NCI-H2107 treated with DMSO at 0.1 percent for 48 hours (cell line): ENCODE measurements around the gene PID1.

Experiments
- DNase-seq: peaks from one replicate; lab custom pipeline; 2025; ENCODE audit not compliant: unreplicated experiment; lab: John Stamatoyannopoulos, UW

The PID1 gene

DNA sequence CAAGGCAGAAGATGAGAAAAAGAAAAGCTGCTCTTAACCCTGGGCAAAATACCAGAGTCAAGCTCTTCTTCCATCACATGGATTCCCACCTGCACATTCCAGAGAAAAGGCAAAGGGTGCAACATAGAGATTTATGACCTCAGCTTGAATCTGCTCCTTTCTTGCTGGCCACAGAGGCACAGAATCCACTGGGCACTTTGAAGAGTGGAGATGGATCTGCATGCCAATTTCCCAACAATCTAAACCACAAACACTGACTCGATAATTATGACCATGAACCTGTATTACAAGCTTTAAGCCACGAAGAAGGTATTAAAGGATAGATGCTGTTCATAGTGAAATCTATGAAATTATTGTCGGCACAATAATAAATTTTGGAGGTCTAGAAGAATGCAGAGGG, 237.3 kb downstream of the PID1 start:
- no peak for DNase-seq

DNA sequence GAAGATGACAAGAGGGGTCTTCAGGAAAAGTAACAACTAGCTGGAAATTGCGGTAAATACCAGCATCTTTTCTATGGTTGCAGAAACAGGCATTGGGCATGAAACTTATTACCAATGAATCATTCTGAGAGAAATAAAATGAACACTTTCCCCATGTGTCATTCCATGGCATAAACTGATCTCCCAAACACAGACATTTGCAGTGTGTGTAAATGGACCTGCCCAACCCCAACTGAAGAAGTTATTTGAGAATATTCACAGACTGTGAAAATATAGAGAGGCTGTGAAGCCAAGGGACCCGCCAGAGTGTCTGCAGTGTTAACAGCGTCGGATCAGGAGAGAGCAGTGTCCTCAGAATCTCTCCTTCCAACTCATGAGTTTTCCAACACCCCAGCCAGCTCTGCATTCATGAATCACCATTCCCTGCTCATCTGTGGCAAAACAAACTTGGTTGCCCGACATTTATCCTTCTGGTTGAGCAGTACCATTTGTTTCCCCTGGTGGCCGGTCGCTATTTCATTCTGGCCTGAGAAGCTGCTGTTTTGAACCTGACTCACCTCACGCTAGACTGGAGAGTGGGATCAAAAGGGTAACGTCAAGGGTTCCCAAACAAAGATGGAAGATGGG, 238.4 kb downstream of the PID1 start:
- no peak for DNase-seq

DNA sequence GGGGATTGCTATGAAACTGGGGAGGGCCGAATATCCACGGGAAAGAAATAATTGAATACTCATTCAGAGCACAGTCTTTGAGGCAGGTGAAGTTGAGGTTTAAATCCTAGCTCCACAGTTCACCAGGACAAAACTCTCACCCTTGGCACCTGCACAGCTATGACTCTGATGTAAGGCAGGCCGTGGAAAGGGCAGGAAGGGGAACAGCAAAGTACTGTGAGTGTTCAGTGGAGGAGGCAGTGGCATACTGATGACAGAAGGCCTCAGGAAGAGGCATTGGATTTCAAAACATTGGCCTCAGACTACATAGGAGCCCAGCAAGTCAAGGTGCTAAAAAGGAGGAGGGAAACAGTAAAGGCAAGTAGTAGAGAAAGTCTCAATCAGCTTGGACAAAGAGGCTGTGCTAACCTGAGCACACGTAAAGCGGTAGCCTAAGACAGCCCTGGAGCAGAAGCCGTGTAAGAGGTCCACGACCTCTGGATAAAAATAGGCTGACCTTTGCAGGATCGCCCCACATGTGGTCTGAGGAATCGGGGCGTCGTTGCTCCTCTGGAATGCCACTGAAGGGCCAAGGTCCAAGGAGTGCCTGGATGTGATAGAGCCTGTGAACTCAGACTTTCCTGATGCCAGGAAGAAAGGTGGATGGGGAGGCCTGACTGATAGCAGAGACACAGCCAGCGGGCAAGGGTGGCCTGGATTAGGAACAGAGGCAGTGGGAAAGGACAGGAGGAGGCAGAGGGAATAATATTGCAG, 243.6 kb downstream of the PID1 start:
- no peak for DNase-seq

DNA sequence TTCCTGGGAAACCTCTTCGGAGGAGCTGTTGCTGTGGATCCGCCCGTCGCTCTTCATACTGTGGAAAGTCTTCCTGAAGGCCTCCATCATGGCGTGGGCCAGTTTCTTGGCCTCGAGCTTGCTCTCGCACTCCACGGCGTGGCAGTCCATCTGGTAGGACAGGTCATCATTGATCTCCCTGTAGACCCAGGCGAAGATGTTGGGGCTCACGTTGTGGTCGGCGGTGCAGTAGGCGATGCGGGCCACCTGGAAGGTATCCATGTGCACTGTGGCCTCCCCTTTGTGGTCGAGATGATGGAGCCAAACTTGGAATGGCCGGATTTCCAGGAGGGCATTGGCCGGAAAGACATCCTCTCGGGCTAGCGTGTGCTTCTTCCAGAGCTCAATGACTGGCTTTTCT, 245.4 kb downstream of the PID1 start:
- DNase-seq: no peak

DNA sequence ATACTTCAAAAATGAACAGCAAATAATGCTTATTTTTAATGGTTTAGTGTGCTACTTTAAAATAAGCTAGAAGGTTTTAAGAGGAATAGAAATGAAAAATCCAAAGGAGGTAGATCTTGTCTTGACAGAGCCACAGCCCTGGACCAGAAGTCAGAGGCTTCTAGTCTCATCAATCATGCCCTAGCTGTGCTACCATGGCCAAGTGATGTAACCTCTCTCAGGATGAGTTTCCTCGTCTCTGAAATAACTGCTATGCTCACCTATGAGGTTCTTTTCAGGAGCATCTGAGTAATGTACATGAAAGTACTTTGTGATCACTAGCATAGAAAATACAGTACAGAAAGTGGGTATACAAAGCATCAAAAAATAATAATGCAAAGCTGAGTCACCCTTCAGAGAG, 248.4 kb downstream of the PID1 start:
- DNase-seq: no peak

DNA sequence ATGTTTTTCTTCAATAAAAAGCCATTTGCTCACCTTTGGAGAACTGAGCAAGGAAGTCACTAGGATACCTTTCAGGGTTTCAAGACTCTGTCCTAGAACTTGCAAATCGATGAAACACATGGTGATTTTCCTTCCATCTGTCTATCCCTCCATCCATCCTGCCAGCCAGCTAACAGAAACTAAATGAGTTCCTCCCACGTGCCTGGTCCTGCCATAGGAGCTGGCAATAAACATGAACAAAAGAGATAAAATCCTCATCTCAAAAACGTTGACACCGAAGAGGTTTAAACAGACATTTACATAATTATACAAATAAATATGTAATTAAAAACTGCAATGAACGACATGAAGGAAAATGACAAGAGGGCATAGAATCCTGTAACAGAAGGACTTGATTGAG, 249.0 kb downstream of the PID1 start:
- DNase-seq: no peak

DNA sequence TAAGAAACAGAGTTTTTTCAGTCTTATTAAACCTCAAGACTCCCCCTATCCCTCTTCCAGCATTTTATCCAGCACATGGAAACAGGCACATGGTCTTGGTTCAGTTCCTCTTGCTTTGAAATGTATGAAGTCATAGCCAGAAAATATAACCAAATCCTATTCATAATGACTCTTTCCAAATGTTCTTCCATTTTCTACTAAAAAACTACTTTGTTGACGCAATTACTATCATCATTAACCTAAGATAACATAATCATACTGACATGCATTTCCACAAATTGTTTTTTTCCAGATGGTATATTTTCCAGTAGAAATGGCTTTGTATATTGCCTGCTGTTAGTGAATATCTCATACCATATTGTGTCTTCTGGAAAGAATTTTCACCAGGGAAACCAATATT, 261.3 kb downstream of the PID1 start:
- no peak for DNase-seq

DNA sequence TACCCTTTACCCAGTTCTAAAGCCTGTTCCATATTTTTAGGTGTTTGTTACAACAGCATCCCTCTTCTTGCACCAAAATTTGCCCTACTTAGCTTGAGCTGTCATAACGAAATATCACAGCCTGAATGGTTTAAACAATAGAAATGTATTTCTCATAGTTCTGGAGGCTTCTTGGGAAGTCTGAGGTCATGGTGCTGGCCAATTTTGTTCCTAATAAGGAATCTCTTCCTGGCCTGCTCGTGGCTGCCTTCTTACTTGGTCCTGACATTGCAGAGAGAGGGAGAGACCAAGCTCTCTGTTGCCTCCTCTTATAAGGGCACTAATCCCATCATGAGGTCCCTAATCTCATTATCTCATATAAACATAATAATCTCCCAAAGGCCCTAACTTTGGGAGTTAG, 267.8 kb downstream of the PID1 start:
- DNase-seq: no peak

DNA sequence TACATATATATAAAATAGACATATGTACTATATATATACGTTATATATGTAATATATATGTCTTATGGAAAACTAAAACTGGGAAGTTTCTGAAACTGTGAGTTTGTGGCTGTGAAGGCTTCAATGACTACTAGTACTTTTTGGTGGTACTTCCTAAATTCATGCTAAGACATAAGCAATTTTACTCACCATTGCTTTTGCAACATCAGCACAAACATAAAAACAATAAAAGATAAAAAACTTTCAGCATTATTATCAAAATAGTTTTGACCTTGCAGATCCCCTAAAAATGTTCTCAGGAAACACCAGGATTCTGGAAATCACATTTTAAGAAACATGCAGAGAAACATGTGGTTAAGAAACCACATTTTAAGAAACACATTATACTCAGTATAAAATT, 269.9 kb downstream of the PID1 start:
- no peak for DNase-seq

DNA sequence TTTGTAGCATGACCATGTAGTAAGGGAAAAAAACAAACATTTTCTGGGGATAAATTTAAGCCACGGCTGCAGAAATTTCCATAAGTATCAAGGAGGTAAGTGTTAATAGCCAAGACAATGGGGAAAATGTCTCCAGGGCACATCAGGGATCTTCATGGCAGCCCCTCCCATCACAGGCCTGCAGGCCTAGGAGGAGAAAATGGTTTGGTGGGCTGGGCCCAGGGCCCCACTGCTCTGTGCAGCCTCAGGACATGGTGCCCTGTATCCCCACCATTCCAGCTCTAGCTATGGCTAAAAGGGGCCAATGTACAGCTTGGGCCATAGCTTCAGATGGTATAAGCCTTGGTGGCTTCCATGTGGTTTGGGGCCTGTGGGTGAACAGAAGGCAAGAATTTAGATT, 271.8 kb downstream of the PID1 start:
- DNase-seq: no peak

DNA sequence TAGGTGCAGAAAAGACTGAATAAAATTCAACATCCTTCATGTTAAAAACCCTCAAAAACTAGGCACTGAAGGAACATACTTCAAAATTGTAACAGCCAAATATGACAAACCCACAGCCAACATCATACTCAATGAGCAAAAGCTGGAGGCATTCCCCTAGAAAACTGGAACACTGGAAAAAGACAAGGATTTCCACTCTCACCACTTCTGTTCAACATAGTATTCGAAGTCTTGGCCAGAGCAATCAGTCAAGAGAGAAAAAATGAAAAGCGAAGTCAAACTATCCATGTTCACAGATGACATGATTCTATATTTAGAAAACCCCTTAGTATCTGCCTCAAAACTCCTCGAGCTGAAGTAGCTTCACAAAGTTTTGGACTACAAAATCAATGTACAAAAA, 282.3 kb downstream of the PID1 start:
- DNase-seq: no peak

DNA sequence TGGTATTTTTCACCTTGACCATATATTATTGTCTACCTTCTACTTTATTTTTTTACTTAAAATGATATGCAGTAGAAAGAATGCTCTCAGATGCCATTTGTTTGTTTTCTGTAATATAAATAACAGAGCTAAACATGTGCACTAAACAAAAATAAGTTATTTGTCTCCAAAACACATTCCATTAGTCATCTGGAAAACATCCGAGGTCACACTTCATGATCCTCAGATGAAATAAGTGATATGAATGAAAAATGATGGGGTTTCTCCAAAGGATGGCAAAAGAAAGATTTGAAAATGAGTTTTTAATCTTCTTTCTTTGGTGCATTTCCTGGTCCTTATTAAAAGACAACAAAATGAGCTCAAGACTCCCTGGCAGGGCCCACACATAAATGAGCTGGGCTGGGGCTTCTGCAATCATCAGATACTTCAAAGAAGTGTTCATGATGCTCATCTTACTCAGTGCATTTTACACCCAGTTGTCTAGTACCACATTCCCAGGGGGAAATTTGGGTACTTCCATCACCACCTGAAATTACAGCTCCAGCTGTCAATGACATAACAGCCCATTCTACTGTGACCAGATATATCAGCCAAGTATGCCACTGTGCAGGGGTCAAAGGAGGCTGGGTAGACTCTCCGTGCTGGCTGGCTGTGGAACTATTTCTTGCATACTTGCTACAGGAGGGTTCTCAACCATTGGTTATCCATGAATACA, 283.5 kb downstream of the PID1 start:
- no peak for DNase-seq

DNA sequence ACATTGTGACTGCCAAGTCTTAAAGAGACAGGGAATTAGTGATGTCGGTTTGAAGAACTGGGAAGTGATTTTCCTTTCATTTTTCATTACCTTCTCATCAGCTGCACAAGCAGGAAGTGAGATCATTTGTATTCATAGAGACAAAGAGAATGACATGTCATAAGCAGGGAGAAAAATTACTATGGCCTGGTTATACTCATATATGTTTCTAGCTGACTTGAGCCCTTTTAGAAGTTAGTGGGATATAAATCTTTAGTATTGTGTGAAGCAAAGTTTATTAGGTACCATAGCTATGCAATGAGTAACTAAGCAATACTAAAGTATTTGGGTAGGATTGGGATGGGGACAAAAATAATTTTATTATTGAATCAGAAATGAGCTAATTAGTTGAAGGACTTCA, 284.1 kb downstream of the PID1 start:
- no peak for DNase-seq

DNA sequence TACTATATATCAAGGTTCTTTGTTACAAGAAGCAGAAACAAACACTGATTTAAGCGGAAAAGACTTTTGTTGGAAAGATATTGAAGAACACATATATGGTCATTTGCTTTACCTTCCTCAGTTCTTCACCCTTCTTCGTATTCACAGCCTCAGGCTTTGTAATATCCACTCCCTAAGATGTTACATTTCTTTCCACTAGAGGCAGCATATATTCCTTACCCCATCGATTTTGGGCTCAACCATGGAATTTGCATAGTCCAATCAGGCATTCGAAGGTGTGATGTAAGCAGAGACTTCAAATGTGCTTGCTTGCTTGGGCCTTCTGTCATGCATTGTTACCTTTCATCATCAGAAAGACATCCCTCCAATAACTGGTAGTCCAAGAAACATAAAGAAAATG, 287.4 kb downstream of the PID1 start:
- DNase-seq: no peak

DNA sequence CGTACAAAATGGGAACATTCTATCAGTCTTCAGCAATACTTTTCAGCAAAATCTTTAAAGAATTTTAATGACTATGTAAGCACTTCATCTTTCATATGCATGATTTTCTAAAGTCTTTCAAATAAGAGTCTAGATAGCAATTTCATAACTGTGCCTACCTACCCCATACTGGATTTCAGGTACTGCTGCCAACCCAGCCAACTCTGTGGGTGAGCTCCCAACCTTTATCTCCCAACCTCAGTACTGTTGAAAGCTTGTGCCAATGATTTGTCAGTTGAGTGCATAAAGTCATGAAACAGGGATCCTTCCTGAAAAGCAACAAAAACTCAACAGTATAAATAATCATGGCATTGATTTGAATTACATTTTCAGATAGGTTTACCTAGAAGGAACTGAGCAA, 296.9 kb downstream of the PID1 start:
- DNase-seq: no peak
